NCI-H774 (cell line): ENCODE results near the gene PAK5.
A peak's percentile ranks its signal among the peaks of the same experiment; 100 is the strongest.

Experiments used
- DNase-seq: peaks from one replicate; lab custom pipeline; 2025; lab: John Stamatoyannopoulos, UW

The PAK5 gene

DNA sequence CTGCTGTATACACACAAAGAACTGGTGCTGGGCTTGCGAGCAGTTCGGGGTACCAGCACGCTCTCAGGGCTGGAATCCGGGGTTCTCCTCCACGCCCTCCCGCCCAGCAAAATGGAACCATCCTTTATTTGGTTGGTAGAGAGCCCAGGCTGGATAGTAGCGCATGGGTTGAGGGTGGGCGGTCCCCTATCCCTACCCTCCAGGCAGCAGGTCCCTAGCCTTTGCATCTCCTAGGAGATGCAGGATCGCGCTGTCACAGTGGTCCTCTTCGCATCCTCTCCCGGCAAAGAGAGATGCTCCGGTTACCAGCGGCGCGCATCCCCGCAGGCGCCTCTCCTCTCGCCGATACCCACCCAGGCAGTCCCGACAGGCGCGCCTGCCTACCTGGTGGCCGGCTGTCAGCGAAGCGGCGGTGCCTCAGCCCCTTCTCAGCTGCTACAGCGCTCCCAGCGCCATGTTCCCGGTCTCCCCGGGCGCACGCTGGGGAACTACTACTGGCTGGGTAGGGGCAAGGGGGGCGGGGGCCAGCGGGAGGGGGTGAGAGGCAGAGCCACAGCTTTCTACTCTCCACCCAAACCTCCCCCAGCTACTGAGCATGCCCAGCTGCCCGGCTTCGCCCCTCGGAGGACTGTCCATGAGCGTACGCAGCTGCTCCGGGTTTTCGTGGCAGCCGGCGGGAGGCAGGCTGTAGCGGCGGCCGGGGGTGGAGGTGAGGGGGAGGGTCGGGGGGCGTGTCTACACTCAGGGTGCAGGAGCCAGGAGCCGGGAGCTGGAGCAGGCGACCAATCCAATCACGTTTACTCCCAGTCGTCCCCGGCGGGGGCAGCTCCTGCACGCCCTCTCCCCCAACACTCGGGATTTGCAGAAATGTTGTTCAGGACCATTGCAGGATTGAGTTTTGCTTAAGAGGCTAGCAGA is at the start of gene PAK5:
TSS of gene PAK5 (minus strand) at position 699 of the 918 bp plus-strand sequence. CDS start 194,748 bp downstream, outside the sequence.
- DNase-seq = peak; percentile 89

DNA sequence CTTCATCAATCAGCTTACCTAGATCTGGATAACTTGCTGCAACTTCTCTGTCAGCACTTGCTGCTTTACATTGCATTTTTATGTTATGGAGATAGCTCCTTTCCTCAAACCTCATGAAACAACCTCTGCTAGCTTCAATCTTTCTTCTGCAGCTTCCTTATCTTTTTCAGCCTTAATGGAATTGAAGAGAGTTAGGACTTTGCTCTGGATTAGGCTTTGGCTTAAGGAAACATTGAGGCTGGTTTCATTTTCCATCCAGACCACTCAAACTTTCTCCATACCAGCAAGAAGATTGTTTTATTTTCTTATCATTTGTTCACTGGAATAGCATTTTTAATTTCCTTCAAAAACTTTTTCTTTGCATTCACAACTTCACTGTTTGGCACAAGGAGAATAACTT is 48.8 kb upstream of the PAK5 start:
- no peak for DNase-seq

DNA sequence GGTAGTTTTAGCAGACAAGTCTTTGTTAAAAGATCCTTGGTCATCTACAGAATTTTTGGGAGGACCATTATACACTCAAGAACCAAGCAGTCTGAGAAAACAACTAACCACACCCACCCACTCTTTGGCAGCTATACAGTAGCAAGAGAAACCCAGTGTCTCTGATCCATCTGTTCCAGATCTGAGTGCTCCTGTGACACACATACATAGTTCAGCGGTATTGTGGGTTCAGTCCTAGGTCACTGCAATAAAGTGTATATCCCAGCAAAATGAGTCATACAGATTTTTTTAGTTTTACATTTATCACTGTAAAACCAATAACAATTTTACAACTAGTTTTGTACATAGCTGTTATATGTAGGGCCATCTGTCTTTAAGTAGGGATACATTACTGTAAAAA is 47.4 kb upstream of the PAK5 start:
- DNase-seq = no peak

DNA sequence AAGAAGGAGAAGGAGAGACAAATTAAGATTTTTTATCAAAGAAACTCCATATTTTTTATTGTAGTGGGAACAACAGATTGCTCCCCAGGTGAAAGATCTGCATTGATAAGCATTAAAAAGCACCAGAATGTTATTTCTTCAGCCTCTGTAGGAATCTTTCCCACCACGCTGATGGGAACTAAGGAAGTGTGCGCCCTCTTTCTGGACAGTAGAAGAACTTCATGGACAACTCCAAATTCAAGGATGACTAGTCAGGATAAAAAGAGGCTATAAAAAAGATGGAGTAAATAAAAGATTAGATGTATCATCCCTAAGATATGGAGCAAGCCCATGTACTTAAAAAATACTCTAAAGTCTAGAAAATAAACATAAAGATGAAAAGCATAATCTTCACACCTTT is 45.8 kb upstream of the PAK5 start:
- DNase-seq = no peak

DNA sequence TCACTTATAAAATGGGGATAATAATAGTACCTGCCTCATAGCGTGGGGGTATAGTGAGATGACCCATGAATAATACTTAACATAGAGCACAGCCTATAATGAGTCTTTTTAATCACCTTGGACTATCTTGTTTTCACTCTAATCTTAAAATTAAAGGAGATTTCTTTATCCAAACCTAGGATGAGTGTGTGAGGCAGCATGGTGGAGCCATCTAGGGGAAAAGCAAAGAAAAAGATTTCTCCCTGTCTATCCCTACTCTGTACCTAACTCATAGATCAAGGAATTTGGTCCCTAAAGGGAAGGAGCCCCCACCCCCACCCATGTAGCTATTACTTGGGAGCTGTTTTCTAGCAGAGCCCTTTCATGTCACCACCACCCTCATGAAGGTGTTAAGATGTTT is 45.2 kb upstream of the PAK5 start:
- DNase-seq = no peak

DNA sequence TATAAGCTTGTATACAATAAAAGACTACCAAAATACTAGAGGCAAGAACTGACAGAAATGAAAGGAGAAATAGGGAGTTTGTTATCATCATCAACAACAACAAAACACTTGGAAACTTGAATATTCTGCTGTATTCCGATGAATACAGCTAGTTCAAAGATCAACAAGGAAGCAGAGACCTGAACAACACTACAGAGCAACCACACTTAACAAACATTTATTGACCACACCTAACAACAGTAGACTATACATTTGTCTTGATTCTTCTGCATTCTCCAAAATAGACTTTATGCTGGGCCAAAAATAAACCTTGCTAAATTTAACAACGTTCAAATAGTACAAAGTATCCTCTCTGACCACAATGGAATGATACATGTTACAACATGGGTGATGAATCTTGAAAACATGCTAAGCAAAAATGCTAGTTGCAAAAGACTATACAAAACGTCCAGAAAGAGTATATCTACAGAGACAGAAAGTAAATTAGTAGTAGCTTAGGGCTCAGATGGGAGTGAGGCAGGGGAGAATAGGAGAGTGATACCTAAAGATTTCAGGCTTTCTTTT is 39.1 kb upstream of the PAK5 start:
- no peak for DNase-seq

DNA sequence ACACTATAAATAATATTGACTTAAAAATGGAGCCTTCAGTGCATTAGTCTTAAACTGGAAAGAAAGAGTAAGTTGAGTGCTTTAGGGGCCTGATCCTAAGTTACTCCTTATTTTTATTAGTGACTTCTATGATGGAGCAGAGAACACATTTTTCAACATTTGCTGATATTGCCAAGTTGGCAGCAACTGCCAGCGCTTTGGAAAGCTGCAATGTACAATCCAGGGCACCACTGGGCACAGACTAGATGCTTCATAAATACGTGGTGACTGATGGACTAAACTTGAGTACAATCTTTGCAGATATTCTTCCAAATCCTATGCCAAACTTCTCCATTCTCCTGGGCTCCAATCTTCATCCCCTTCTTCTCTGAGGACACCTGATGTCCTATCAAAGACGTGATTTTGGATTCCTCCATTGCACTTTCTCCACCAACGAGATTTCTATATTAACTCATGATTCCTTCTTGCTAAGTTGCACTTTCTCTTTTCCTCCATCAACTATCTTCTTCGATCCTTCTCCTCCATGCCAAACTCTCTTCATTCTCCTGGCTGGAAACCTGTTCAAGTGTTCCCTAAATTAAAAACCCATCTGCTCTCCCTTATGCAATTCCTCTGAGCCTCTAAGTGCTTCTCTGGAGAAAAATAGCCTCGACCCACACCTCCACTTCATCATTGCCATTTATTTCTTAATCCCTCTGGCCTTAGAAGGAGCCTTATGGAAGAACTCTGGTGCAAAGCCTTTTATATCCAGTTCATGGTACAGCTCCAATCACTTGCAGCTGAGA is 28.5 kb upstream of the PAK5 start:
- no peak for DNase-seq

DNA sequence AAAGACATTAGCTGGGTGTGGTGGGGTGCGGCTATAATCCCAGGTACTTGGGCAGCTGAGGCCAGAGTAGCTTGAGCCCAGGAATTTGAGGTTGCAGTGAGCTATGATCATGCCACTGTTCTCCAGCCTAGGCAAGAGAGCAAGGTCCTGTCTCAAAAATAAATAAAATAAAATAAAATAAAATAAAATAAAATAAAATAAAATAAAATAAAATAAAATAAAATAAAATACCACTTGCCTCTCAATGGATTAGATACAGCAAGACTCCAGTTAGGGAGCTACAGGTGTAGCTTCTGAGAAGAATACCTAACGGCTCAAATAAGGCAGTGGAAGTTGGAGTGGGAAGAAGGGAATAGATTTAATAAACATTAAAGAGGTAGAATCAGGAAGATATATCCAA is 13.7 kb upstream of the PAK5 start:
- no peak for DNase-seq

DNA sequence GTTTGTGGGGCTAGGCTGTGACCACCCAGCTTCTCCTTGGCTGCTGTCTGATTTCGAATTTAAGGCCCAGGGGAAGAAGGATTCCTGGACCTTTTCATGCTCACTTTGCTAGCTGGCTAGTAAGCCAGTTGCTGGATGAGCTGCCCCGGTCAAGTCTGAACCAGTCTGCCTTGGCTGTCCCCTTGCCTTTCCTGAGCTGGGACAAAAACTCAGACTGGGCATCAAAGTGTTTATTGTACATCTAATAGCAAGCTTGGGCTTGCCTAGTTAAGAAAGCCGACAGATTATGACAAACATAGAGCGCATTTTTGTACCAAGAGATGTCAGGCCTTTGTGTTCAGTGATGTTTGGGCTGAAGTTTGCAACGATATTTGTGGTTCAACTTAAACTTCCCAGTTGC is 750 bp upstream of the PAK5 start:
- DNase-seq = no peak

DNA sequence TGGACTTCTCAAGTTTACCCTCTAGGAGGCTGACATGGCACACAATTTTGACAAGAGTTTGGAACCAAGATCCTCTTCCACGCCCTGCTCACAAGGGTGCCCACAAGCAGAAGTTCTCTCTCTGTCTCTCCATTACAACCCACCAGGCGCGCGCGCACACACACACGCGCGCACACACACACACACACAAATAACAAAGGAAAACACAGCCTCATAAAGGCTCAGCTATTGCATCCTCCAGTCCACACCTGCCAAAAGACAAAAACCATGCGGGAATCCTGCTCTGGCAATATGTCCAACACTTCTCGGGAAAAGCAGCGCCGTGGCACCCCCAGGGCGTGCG is 870 bp downstream of the PAK5 start:
- DNase-seq = no peak

DNA sequence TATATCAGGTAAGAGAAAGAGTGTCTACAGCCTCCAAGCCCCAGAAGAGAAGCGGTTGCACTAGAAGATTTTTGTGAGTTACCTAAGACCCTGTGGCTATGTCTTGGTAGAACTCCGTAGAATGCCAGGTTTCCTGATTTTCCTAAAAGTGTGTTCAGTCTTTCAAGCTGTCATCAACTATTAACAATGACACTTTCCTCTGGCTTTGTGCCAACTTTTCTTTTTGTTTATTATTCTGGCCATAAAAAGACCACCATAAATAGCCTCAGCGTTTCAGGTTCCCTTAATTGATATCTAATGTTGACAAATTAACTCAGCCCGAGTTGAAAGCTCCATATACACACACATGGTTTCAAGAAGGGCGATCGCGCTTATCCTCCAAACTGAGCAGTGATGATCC is 1.2 kb downstream of the PAK5 start:
- DNase-seq = no peak

DNA sequence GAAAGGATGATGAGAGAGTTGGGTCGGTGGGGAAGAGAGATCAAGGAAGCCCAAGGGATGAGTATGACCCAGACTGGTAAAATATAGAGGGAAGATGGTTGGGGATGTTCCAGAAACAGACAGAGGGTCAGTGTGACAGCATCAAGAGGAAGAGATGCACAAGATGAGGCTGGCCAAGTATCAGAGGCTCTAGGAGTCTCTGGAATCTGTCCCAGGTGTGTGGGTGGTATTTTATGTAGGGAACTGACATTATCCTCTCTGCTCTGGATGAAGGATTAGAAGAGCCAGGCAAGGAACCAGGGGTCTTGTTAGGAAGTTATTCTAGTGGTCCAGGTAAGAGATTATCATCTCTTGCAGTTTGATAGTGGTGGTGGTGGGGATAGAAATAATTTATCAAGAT is 3.6 kb downstream of the PAK5 start:
- no peak for DNase-seq

DNA sequence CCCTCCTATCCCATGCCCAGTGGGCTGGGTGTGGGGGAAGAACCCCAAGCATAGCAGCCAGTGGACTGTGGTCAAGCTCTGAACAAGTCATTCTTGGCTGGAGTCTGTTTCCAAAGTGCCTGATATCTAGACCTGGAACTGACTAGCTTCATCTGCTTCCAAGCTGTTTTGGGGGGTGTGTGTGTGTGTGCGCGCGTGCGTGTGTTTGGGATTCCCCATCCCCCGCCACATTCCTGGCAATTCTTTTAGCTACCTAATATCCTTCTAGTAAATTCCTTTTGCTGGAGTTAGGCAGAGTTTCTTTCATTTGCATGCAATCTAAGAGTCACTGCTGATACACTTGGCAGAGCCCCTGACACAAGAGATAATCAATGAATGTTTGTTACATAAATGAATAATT is 7.8 kb downstream of the PAK5 start:
- no peak for DNase-seq

DNA sequence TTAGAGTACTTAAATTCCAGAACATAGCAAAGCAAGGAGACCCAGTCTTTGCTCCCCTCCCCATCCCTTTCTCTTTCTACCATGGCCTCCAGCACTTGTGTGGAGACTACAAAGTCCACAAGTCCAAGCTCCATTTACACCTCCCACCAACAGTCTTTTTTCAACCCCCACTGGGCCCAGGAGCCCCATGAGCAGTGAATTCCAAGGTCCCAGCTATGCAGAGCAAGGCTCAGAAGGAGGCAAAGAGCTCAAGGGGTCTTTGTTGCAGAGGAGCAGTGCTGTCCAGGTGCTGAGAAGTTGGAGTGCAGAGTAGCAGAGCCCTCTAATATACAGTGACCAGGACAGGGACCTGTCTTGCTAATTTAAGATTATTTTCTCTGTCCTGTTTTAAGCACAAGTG is 9.0 kb downstream of the PAK5 start:
- DNase-seq = no peak

DNA sequence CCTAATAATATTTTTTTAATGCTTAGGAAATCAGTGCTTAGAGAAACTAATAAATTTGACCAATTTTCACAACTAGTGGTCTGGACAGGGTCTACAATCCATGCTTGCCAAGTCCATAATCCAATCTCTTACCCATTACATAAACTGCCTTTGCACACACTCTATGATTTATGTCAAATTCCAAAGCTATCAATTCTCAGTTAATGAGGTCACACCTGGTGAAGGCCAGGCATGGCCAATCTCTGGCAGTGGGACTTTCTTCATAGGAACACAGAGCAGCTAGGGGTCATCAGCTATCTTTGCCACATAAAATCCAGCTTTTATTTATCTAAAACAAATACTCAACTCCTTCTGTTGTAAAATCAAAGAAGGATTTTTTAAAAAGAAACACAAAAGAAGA is 21.2 kb downstream of the PAK5 start:
- DNase-seq = no peak

DNA sequence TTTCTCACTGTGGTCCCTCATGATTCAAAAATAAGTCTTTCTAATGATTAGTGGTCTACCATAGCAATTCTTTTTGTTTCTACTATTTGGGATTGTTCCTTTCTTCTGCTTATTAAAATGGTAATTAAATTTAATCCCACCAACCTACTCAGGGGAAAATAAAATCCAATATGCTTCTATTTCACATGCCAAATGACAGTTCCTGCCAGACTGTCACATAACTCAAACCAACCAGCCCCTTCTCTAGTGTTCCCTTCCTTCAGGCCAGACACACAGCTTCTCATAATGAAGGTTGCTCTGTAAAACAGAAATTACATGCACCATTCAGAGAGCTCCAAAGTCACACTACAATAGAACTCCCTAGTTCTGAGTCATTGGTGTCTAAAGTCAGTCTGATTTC is 23.2 kb downstream of the PAK5 start:
- no peak for DNase-seq

DNA sequence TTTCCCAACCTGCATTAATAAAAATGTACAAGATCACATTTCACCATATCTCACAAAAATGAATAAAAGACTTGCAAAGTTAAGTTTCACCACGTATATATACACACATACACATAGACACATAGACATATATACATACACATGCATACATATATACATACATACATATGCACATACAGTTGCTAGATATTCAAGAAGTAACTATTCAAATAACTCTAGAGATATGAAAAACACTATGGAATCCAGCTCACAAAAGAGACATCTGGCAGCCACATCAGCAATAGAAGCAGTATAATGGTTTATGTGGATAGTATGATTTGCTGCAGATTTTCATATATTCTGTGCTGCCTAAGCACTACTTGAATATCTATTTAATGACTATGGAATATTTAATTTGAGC is 28.1 kb downstream of the PAK5 start:
- DNase-seq = no peak

DNA sequence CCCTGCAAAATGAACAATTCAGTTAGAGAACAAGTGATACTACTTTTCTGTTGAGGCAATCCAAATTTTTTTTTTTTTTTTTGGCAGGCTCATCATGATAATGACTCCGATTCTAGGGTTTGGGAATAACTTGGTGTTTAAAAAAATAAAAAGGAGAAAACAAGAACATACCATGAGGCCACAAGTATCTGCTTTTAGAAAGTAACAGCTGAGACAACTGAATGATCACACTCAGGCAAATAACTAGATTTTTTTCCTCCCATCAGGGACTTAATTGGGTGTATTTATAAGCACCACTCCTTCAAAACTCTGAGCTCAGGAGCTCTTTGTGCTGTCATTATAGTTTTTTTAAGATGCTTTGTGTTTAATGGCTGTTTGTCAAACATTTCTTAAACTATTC is 29.6 kb downstream of the PAK5 start:
- peak; percentile 1 for DNase-seq

DNA sequence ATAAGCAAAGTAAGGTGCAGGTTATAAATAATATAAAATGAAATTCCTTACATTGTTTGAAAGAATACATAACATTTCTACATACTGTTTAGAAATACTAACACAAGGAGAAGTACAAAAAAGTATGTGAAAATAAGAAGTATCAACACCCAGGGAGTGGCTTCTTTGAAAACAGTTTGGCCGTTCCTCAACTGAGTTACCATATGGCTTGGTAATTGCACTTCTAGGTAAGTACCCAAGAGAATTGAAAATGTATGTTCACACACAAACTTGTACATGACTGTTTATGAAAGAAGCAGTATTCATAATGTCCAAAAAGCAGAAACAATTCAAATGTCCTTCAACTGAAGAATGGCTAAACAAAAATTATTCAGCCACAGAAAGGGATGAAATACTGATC is 30.7 kb downstream of the PAK5 start:
- DNase-seq = no peak

DNA sequence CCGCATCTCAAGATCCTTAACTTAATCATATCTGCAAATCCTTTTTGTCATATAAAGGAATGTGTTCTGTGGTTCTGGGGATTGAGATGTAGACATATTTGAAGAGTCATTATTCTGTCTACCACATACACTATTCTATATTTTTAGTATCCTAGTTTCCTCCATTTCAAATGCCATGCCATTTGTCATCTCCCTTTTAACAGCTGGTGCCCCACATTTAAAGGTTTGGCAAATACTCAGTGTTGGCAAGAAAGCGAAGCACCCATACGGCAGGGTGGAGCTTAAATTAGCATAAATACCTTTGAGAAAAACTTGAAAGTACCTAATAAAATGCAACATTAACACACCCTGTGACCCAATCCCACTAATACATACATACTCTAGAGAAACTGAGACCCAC is 31.7 kb downstream of the PAK5 start:
- DNase-seq = no peak

DNA sequence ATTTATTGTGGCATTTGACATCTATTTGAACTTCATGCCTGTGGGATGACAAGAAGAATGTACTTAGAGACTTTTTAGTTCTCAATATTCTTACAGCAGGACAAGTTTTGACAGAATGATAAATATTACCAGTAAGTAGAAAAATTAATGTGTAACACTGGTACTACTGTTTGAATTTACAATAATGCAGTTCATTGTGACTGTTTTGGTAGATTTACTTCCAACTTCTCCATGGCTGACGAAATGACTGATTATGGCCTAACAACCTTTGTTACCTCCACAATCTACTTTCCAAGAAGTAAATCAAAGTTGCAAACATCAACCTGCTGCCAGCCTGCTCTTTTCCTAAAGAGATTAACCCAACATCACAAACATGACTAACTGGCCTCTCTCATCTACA is 38.5 kb downstream of the PAK5 start:
- no peak for DNase-seq

DNA sequence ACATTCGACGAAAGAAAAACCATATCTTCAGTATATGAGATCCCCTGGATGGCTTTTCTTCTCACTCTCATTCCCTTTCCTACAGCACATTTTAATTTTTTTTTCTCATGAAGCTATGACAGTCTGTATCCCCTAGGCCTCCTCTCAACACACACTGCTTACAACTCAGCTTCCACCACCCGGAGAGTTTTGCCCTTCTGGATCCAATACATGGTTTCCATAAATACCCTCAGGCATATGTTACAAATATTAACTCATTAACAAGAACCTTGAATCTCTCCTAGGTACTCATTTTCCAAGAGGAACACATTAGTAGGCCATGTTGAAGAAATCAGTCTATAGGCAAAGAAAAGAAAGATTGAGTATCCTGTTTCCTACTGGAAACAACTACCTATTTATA is 44.0 kb downstream of the PAK5 start:
- DNase-seq = no peak

DNA sequence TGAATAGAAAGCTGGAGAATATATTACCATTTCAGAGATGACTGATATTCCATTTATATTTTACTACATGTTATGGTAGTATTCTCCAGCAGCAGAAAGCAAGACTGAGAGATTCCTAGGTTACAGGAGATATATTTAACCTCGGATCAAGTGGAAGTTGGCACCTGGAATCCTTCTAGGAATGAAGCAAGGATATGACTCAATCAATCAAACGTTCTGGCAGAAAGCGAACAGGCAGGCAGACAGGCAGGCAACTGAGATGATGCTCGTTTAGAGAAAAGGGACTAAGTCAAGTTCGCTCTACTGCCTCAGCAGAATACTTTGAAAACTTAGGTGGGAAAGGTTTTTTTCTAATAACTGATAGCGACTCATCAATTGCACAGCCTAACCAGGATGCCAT is 46.2 kb downstream of the PAK5 start:
- DNase-seq = no peak
